ENCODE data around the gene TMEM164. TPM values are rescaled to one million over a fixed set of nuclear protein-coding genes. Genes with fewer than 3 reads are reported as not detected.
A peak's percentile ranks its signal among the peaks of the same experiment; 100 is the strongest.

Gene TMEM164
- total and polyA plus RNA-seq, 2 of the 4 experiments (the other 2 are of a cell fraction): 6.3 to 7.1 TPM

GRCh38 chrX:110204986-110205385 is 202.1 kb downstream of the TMEM164 start:
- Histone ChIP-seq H3K18ac (ENCODE audit: low read depth, low read length) (no peak overlapping the region), H3K36me3 (ENCODE audit: control insufficient read depth, insufficient read depth, low read length) (no peaks in the 10 kb centered on the region), H3K23ac (ENCODE audit: low read depth, low read length) (no peak overlapping the region), H2AK5ac (ENCODE audit: low read depth, low read length) (no peak overlapping the region), H3K56ac (ENCODE audit: extremely low read depth, insufficient read depth, low read length) (no peak overlapping the region), H3K9ac (ENCODE audit: low read depth, low read length) (no peak overlapping the region), H2BK15ac (ENCODE audit: low read depth, low read length) (no peak overlapping the region), H3K27ac (ENCODE audit: insufficient read depth, low read length) (no peak overlapping the region), H3K4me3 (ENCODE audit: insufficient read depth, low read depth, low read length) (no peak overlapping the region), H3K4me1 (ENCODE audit: control insufficient read depth, insufficient read depth, low read length) (peaks cover 6% of the 10 kb centered on the region), H4K5ac (ENCODE audit: low read depth, low read length) (no peak overlapping the region), H4K8ac (ENCODE audit: low read depth in 2 of 2, low read length in 2 of 2) (peak overlapping the region in 1 of 2 experiments; percentile 13; a peak in 1 of 4 replicates), H2BK5ac (ENCODE audit: low read depth, low read length, poor library complexity, severe bottlenecking) (peak overlapping the region; percentile 55), H3K14ac (replicated peaks; ENCODE audit: low read depth, low read length) (peak overlapping the region; percentile 21; the same call in 1 of the 2 replicates), H2BK20ac (ENCODE audit: low read depth, low read length) (no peak overlapping the region), H3K4me2 (ENCODE audit: low read depth, low read length) (no peak overlapping the region), H3K4ac (ENCODE audit: low read depth, low read length) (no peak overlapping the region), H3K27me3 (ENCODE audit: control insufficient read depth, insufficient read depth, low read length) (no peaks in the 10 kb centered on the region; the same call in 1 of the 2 replicates), H4K91ac (ENCODE audit: insufficient read depth, low read depth, low read length) (no peak overlapping the region), H3K9me1 (ENCODE audit: insufficient read depth, low read length) (no peaks in the 10 kb centered on the region), H2AFZ (replicated peaks; ENCODE audit: low read length, poor library complexity) (no peak overlapping the region), H2AK9ac (replicated peaks; ENCODE audit: low read depth, low read length, poor library complexity) (no peak overlapping the region), H3K79me1 (ENCODE audit: low read depth in 1 of 2, low read length in 2 of 2) (peaks cover 9 to 16% of the 10 kb centered on the region in 2 experiments; a peak in 3 of 4 replicates), H3K9me3 (ENCODE audit: control insufficient read depth, insufficient read depth, low read length) (no peaks in the 10 kb centered on the region), H4K20me1 (ENCODE audit: insufficient read depth, low read length) (no peaks in the 10 kb centered on the region), H2BK120ac (ENCODE audit: low read depth, low read length) (no peak overlapping the region)
- peak; percentile 66 for ATAC-seq (ENCODE audit: low read depth)
- ChIA-PET POLR2A (ENCODE audit: unreplicated experiment) (no interaction called here), CTCF (interaction anchor here (0.5 to 1.4 kb wide), 3 partner anchors 10 to 204 kb away, joined by 3 to 10 read pairs (median 4); no protein-coding TSS in a partner anchor)
- DNase-seq: peak; percentile 80
- no TSS peak for BruUV-seq (replicated peaks)
- intact Hi-C loops (cut with micrococcal nuclease): no loop called here
- in situ Hi-C loops (cut with MboI; ENCODE audit: low sequenced_read_pairs): no loop called here
- dilution Hi-C loops (cut with HindIII; ENCODE audit: low sequenced_read_pairs, unreplicated experiment): no loop called here
- 0 out of 2 replicates have a peak, but pooled peaks have one; percentile 8 for TF ChIP-seq RAD21 (IDR thresholded peaks at IDR 0.05; ENCODE audit: low read length)
- TF ChIP-seq NFE2L2 (IDR thresholded peaks at IDR 0.05; ENCODE audit: low read depth, low read length): no peak
- peak; percentile 83 for TF ChIP-seq CEBPB (IDR thresholded peaks at IDR 0.05; ENCODE audit: low read depth, low read length)

All from IMR-90 (cell line).